NCI-H748 (cell line): Measurements from ENCODE around the gene P2RX6.
"Not testable (repeated sequence)": the region's sequence is repeated elsewhere in the genome, so short reads cannot be mapped to it uniquely, and the experiment has no call there.

Experiments
- DNase-seq: peaks from one replicate; lab custom pipeline; 2025; ENCODE audit not compliant: unreplicated experiment; lab: John Stamatoyannopoulos, UW

P2RX6 gene

DNA sequence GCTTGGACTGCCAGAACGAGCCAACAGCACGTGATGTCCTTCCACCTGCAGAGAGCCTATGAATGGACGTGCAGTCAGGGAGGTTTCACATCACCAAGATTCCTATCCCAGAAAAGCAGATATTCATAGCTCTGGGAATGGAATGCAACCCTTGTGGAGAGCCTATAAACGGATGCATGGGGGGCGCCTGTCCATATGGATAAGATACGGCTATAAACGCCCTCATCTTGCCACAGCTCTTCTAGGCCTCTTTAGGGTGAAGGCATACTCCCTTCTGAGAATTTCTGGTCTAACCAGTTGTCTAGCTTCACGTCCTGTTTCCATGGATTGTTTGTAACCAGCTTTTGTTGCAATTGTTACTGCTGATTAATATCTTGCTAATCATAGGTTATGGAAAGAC, 56.8 kb downstream of the P2RX6 start:
- not testable (repeated sequence) for DNase-seq

- no peak for DNase-seq
These were observed 58.1 kb downstream of the P2RX6 start for GRCh38 chr22:21073023-21073422.

- no peak for DNase-seq
These were observed 58.5 kb downstream of the P2RX6 start for GRCh38 chr22:21073482-21073881.

DNA sequence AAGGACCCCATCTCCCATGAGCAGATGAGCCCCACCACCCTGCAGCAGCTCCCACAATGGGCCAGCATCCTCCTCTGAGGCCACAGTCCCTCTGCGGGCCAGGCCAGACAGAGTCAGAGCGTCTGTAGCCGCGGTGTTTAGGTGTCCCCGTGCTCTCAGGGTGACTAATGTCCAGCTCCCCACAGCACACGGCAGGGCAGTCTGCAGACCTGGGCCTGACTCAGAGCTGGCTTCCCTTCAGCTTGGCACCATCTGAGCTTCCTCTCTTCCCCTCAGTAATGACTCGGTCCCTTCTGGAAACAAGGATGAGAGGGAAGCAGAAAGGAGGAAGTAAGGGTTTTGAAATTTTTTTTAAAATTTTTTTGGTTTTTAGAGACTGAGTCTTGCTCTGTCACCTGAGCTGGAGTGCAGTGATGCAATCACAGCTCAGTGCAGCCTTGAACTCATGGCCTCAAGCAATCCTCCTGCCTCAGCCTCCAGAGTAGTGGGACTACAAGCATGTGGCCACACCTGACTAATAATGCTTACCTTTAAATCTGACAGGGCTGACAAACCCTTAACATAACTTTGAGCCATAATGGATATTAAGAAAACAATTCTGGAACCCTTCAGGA, 59.2 kb downstream of the P2RX6 start:
- DNase-seq: no peak

DNA sequence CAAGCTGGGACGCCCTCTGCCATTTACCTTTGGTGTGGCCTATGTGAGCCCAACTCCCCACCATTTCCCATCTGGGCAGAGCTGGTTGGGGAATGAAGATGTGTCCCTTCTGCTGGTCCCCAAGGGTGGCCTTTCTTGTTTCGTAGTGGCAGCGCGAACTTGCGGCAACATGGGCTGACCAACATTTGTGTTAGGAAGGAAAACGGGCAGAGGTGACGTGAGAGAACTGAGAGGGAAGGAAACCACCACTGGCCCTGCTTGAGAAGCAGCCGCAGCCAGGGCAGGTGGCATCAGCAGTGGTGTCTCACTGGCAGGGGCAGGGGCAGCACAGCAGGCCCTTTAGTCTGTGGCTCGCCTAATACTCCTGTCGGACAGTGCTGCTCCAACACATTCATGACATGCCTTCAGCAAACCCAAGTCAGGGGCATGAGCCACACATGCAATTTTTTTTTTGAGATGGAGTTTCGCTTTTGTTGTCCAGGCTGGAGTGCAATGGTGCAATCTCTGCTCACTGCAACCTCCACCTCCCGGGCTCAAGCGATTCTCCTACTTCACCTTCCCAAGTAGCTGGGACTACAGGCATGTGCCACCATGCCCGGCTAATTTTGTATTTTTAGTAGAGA, 60.7 kb downstream of the P2RX6 start:
- DNase-seq: no peak

DNA sequence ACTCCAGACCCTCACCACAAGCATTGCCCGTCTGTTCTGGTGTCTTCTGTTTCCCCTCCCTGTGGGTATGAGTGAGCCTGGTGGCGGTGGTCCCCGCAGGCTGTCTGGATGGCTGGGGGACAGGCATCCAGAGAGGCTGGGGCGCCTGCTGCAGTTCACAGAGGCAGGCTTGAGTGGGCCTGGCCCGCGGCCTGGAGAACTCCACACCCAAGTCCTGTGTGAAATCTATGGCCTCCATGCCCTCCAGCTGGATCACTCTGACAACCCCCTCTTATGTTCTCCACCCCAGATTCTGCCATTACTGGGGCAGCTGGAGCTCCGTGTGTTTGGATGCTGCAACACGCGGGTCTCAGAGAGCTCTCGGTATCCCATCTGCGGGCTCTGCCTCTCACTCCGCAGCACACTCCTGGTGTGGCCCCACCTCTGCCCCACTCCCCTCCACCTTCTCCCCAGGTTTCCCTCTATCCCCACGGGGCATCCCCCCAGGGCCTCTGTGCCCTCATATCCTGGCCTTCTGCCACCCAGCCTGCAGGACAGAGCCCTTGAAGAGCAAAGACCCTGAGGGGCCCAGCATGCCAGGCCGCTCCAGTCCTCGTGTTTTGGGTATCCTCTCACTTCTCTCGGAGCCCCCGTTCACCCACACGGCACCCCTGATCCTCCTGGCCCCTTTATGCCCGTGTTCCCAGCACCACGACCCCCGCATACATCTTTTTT, 62.1 kb downstream of the P2RX6 start:
- no peak for DNase-seq
